ENCODE measurements around the gene MAP1A.

Gene MAP1A

GRCh38 chr15:43517354-43518196 lies at the start of gene MAP1A:
Gene MAP1A (plus strand): TSS chr15:43517608. CDS start chr15:43521474, 3,866 bp downstream.
- DNase-seq (ENCODE audit: low spot score): no peak

GRCh38 chr15:43469867-43470266 lies 47.5 kb upstream of the MAP1A start:
- no peak for DNase-seq (ENCODE audit: low spot score)

GRCh38 chr15:43471975-43472374 lies 45.4 kb upstream of the MAP1A start:
- no peak for DNase-seq (ENCODE audit: low spot score)

- DNase-seq (ENCODE audit: low spot score): no peak
Measured at GRCh38 chr15:43473885-43474284, 43.5 kb upstream of the MAP1A start.

- peak; percentile 16 for DNase-seq (ENCODE audit: low spot score)
Measured at GRCh38 chr15:43483297-43484128, 33.9 kb upstream of the MAP1A start.

- DNase-seq (ENCODE audit: low spot score): no peak
Measured at GRCh38 chr15:43484455-43484854, 33.0 kb upstream of the MAP1A start.

GRCh38 chr15:43487271-43487895 lies 30.0 kb upstream of the MAP1A start:
- no peak for DNase-seq (ENCODE audit: low spot score)

- DNase-seq (ENCODE audit: low spot score): no peak
Measured at GRCh38 chr15:43488790-43489189, 28.6 kb upstream of the MAP1A start.

DNA sequence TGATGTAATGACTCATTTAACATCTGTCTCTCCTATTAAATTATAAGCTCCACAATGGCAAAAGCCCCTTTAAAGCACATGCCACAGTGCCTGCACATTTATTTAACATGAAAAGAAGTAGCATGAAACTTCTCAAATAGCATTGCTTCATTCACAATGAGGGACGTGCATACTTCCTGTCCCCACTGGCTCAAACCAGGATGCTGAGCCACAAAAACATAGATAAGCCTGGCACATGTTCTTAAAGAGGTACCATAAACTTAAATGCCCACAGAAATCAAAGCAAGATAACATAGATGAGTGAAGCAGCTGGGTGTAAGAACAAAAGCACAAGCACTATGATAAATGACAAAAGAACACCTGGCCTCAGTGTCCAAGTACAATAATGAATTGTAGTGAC lies 28.2 kb upstream of the MAP1A start:
- DNase-seq (ENCODE audit: low spot score): no peak

DNA sequence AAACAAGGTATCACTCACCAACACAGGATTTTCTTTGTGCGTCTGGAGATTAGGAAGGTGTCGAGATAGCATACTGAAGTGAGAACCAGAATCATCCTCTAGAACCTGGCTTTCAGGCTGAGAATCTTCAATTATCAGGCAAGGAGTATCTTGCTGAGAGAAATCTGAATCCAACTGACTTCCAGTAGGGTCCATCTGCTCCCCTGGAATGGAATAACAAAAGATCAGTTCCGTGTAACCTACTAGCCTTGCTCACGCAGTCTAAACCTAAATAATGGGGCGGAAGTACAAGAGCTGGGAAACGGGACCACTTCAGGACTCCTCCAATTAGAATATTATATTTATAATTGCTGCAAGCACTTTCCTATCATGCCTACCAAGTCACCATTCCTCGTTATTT lies 25.1 kb upstream of the MAP1A start:
- DNase-seq (ENCODE audit: low spot score): no peak

GRCh38 chr15:43492673-43493601 lies 24.5 kb upstream of the MAP1A start, which contains the start of gene TP53BP1:
Gene TP53BP1 (minus strand): TSS chr15:43493156. CDS start chr15:43493043, 113 bp downstream.
- peak; percentile 85 for DNase-seq (ENCODE audit: low spot score)

- DNase-seq (ENCODE audit: low spot score): no peak
Measured at GRCh38 chr15:43493703-43494472, 23.5 kb upstream of the MAP1A start.

- DNase-seq (ENCODE audit: low spot score): no peak
Measured at GRCh38 chr15:43498990-43499389, 18.4 kb upstream of the MAP1A start.

- no peak for DNase-seq (ENCODE audit: low spot score)
Measured at GRCh38 chr15:43499635-43500034, 17.8 kb upstream of the MAP1A start.

DNA sequence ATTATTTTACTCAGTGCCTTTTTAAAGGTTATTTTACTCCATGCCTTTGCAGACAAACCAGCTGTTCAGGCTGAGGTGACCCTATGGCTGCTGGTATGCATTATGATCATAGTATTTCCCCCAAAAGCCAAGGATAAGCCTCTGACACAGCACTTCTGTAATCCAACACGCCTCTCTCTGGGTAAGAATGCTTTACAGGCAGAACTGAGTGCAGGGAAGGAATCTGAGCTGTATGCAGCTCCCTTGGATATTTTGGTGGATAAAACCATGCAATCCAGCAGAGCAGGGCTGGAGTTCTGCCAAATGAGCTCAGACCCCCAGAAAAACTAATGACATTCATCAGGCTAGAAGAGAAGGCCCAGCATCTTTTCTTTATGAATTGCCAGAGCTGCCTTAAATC lies 11.7 kb upstream of the MAP1A start:
- DNase-seq (ENCODE audit: low spot score): no peak

DNA sequence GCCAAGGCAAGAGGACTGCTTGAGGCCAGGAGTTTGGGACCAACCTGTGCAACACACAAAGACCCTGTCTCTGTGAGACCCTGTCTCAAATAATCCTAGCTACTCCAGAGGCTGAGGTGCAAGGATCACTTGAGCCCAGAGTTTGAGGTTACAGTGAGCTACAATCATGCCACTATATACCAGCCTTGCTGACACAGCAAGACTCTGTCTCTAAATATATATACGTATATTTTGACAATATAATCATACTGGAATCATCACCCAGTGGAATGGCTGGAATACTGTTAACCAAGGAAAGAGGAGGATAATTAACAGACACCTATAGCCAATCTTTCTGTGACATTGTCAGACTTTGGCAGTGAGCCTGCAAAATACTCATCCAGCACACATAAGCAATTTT lies 9.0 kb upstream of the MAP1A start:
- DNase-seq (ENCODE audit: low spot score): no peak

DNA sequence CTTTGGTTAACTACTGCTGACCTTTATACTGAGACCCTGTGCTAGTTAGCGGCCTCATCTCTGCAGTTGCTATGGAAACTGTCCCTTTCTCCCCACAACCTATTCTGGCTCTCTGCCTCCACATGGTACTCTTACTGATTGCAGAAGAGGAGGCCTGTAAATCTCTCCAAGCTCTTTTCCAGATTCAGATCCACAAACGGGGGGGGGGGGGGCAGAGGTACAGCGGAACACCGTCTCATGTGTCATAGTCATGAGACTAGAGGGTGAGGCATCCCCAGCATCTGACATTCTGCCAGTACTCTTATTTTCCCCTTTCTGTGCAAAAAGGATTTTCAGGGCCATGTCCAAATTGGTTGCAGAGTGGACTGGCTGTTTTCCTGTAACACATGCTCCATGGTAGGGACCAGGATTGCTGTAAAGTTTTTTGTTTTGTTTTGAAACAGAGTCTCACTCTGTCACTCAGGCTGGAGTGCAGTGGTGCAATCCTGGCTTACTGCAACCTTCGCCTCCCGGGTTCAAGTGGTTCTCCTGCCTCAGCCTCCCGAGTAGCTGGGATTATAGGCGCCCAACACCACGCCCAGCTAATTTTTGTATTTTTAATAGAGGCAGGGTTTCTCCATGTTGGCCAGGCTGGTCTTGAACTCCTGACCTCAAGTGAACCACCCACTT lies 8.3 kb upstream of the MAP1A start:
- no peak for DNase-seq (ENCODE audit: low spot score)

DNA sequence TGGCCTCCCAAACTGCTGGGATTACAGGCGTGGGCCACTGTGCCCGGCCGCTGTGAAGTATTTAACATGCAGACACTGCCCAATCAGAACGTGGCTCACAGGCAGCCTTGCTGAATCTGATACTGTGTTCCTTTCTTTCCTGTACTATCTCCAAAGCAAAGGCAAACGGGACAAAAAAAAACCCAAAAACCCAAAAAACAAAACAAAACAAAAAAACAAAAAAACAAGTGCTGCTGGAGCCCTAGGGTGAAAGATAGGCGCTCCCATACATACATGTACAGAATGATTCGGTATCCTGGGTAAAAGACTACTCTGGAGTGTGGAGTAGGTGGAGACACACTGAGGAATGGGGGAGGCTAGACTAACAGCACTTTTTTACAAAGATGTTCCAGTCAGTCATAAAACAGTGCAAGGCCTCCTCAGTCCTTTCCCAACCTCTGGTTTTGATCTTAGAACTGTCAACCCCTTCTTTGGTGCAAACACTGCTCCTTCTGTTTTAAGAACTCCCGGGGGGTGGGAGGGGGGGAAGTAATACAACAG lies 7.7 kb upstream of the MAP1A start:
- no peak for DNase-seq (ENCODE audit: low spot score)

- DNase-seq (ENCODE audit: low spot score): peak; percentile 99
Measured at GRCh38 chr15:43510200-43511011, 7.0 kb upstream of the MAP1A start.
